Measurements from ENCODE around the gene SEC23IP. TPM values are rescaled to one million over a fixed set of nuclear protein-coding genes. Genes with fewer than 3 reads are reported as not detected.

Gene SEC23IP
- total and polyA plus RNA-seq, 9 donors: 23.0 to 50.0 (median 40.5) TPM

Other genes with a start within 250 kb of the SEC23IP start
- gene BAG3, start 241.3 kb upstream of the SEC23IP start, total RNA-seq: 9.1 TPM
- gene BAG3, start 241.3 kb upstream of the SEC23IP start, polyA plus RNA-seq (ENCODE audit: insufficient read depth in 1 of 8, insufficient read length in 8 of 8, low replicate concordance in 1 of 8): 10 to 100 TPM; 37.0 to 45.4 (median 40.1) TPM
- 17.7 TPM for gene INPP5F, start 166.7 kb upstream of the SEC23IP start, total RNA-seq
- 10 to 100 TPM; 13.6 to 24.9 (median 16.8) TPM for gene INPP5F, start 166.7 kb upstream of the SEC23IP start, polyA plus RNA-seq (ENCODE audit: insufficient read depth in 1 of 8, insufficient read length in 8 of 8, low replicate concordance in 1 of 8)
- gene MCMBP, start 19.9 kb upstream of the SEC23IP start, total RNA-seq: 36.1 TPM
- 10 to 100 TPM; 28.4 to 46.7 (median 37.7) TPM for gene MCMBP, start 19.9 kb upstream of the SEC23IP start, polyA plus RNA-seq (ENCODE audit: insufficient read depth in 1 of 8, insufficient read length in 8 of 8, low replicate concordance in 1 of 8)